ENCODE results near the gene ZBTB16. TPM values are rescaled to one million over a fixed set of nuclear protein-coding genes. Genes with fewer than 3 reads are reported as not detected.

Gene ZBTB16
- polyA plus RNA-seq, 1 experiment: not detected

DNA sequence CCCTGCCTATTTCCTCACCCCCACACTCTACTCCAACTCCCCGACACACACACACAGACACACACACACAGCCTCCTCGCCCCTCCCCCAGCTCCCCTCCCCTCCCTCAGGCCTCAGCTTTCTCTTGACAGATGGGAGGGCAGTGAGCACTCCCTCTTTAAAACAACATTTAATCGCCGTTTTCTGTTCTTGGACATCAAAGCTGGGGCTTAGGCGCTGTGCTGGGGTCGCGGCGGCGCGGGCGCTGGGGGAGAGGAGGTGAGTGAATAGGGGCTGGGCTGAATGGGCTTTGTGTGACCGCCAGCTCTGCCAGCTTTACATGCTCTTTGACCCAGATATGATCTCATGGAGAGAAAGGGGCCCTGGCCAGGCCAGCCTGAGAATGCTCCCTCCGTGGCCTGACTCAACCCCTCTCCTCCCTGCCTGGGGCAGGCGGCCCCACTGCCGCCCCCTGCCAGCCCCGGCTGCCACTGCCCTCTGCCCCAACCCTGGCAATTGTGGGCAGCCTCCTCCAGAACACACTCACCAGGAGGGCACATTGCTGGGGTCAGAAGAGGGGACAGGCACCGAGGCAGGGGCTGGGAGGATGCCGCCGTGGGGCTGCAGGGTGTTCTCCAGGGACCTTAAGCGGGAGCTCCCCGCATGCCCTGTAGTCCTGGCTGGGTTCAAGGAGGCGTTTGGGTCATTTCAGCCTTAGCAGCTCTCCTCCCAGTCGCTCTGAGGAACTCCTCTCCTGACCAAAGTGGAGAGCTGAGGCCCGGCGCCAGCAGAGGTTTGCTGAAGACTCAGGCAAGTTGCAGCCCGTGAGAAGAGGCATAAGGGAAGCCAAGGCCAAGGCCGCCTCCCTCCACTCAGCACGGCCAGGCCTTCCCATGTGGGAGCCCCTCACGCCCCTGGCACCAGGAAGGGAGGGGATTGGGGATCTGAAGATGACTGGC, 198.4 kb downstream of the ZBTB16 start:
- TF ChIP-seq, protein P1, sequence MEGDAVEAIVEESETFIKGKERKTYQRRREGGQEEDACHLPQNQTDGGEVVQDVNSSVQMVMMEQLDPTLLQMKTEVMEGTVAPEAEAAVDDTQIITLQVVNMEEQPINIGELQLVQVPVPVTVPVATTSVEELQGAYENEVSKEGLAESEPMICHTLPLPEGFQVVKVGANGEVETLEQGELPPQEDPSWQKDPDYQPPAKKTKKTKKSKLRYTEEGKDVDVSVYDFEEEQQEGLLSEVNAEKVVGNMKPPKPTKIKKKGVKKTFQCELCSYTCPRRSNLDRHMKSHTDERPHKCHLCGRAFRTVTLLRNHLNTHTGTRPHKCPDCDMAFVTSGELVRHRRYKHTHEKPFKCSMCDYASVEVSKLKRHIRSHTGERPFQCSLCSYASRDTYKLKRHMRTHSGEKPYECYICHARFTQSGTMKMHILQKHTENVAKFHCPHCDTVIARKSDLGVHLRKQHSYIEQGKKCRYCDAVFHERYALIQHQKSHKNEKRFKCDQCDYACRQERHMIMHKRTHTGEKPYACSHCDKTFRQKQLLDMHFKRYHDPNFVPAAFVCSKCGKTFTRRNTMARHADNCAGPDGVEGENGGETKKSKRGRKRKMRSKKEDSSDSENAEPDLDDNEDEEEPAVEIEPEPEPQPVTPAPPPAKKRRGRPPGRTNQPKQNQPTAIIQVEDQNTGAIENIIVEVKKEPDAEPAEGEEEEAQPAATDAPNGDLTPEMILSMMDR (IDR thresholded peaks at IDR 0.05; ENCODE audit: low read depth, low read length): no peak
- Histone ChIP-seq H3K27me3 (ENCODE audit: control insufficient read depth, insufficient read depth, low read length) (peaks cover 21% of the 10 kb centered on the region), H3K4me3 (ENCODE audit: low read depth, low read length) (no peak overlapping the region), H3K27ac (ENCODE audit: low read depth, low read length) (no peak overlapping the region), H3K9me3 (ENCODE audit: control insufficient read depth, insufficient read depth, low read length) (no peaks in the 10 kb centered on the region)
- DNase-seq (ENCODE audit: low read depth, low spot score): no peak
- CTCF ChIA-PET: interaction anchor here (0.6 to 11.3 kb wide), 8 partner anchors 11 to 452 kb away, joined by 3 to 205 read pairs (median 3); no protein-coding TSS in a partner anchor
- POLR2A ChIA-PET: no interaction called here

DNA sequence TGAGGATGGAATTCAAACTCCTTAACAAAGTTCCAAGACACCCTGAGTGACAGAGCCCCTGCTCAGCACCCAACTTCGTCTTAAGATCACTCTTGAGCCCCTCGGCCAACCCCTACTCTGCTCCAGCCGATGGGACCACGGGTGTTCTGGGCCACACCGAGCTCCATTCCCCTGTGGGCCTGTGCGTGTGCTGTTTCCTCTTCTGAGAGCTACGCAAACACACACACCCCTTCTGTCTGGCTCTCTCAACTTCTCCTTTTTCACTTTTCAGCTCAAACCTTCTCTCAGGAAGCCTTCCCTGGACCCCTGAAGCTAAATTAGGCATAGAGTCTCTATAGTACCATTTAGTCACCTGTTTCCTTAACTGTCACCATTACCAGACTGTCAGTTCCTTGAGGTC, 199.2 kb downstream of the ZBTB16 start:
- H3K9me3 ChIP-seq (ENCODE audit: control insufficient read depth, insufficient read depth, low read length): no peaks in the 10 kb centered on the region
- ChIA-PET POLR2A (no interaction called here), CTCF (interaction anchor here (0.6 to 11.3 kb wide), 8 partner anchors 9 to 452 kb away, joined by 3 to 205 read pairs (median 20); no protein-coding TSS in a partner anchor)
- no peak overlapping the region for H3K4me3 ChIP-seq (ENCODE audit: low read depth, low read length)
- DNase-seq (ENCODE audit: low read depth, low spot score): no peak
- H3K27ac ChIP-seq (ENCODE audit: low read depth, low read length): no peak overlapping the region
- TF ChIP-seq, protein P1 (IDR thresholded peaks at IDR 0.05; ENCODE audit: low read depth, low read length): no peak
- H3K27me3 ChIP-seq (ENCODE audit: control insufficient read depth, insufficient read depth, low read length): peaks cover 28% of the 10 kb centered on the region

DNA sequence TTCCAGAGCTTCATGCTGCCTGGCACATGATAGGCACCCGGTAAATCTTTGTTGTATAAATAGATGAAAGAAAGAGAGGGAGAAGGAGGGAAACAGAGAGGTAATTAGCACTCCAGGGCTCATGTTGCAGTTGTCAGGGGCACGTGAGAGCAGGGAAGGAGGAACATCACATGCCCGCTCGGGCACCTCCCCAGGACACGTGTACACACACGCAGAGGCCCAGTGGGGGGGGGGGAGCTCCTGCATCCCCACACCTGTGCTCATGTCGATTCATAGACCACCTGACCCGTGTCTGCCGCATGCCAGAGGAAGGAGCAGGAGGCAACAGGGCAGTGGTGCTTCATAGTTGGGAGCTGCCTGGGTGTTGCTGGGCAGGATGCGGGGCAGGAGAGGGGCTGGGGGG, 199.6 kb downstream of the ZBTB16 start:
- CTCF ChIA-PET: interaction anchor here (1.0 to 11.3 kb wide), 6 partner anchors 10 to 397 kb away, joined by 3 to 205 read pairs (median 104); no protein-coding TSS in a partner anchor
- Histone ChIP-seq H3K27ac (ENCODE audit: low read depth, low read length) (no peak overlapping the region), H3K27me3 (ENCODE audit: control insufficient read depth, insufficient read depth, low read length) (peaks cover 28% of the 10 kb centered on the region), H3K9me3 (ENCODE audit: control insufficient read depth, insufficient read depth, low read length) (no peaks in the 10 kb centered on the region), H3K4me3 (ENCODE audit: low read depth, low read length) (no peak overlapping the region)
- no peak for DNase-seq (ENCODE audit: low read depth, low spot score)
- POLR2A ChIA-PET: no interaction called here
- TF ChIP-seq, protein P1 (IDR thresholded peaks at IDR 0.05; ENCODE audit: low read depth, low read length): no peak

DNA sequence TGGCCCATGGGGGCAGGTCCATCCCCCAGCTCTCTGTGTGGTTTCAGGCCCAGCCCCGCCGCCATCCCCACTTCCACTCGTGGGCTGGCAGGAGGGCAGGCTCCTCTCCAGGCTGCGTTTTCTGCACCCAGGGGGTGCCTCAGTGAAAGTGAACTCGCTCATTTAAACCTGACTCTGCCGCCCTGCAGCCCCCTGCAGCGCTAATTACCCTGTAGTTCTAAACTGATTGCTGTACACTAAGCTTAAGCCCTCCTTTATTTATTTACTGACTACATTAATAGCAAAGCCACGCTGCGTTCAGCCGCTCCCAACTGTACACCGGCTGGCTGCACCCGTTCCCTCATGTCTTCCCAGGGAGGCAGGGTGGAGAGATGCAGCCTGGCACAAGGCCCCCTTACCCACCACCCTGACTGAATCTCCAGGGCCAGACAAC, 200.1 kb downstream of the ZBTB16 start:
- TF ChIP-seq, protein P1 (IDR thresholded peaks at IDR 0.05; ENCODE audit: low read depth, low read length): no peak
- peaks cover 32% of the 10 kb centered on the region for H3K27me3 ChIP-seq (ENCODE audit: control insufficient read depth, insufficient read depth, low read length)
- no peaks in the 10 kb centered on the region for H3K9me3 ChIP-seq (ENCODE audit: control insufficient read depth, insufficient read depth, low read length)
- no peak overlapping the region for H3K4me3 ChIP-seq (ENCODE audit: low read depth, low read length)
- DNase-seq (ENCODE audit: low read depth, low spot score): no peak
- POLR2A ChIA-PET: no interaction called here
- CTCF ChIA-PET: interaction anchor here (1.2 to 11.3 kb wide), 10 partner anchors 10 to 363 kb away, joined by 3 to 205 read pairs (median 22); no protein-coding TSS in a partner anchor
- no peak overlapping the region for H3K27ac ChIP-seq (ENCODE audit: low read depth, low read length)

DNA sequence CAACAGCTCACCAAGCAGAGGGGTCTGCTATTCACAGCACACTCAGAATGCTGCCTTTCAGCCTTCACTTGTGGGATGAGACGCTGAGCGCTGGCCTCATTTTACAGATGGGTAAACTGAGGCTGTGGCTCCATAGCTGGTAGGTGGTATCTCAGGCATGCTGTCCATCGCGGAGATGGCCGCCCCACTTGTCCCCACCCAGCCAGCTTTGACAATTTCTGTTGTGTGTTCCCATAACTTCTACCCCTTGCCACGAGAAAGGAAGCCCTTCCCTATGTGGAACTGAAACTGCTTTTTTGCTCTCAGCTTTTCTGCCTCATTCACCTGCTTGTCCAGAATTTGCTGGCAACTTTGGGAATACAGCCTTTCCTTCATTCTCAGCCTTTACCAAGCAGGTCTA, 200.6 kb downstream of the ZBTB16 start:
- Histone ChIP-seq H3K4me3 (ENCODE audit: low read depth, low read length) (no peak overlapping the region), H3K9me3 (ENCODE audit: control insufficient read depth, insufficient read depth, low read length) (no peaks in the 10 kb centered on the region), H3K27ac (ENCODE audit: low read depth, low read length) (no peak overlapping the region), H3K27me3 (ENCODE audit: control insufficient read depth, insufficient read depth, low read length) (peaks cover 36% of the 10 kb centered on the region)
- CTCF ChIA-PET: interaction anchor here (0.6 to 11.3 kb wide), 25 partner anchors 9 to 1981 kb away, joined by 3 to 205 read pairs (median 7); partner anchors contain the start of gene ZBTB16
- POLR2A ChIA-PET: no interaction called here
- TF ChIP-seq, protein P1 (IDR thresholded peaks at IDR 0.05; ENCODE audit: low read depth, low read length): no peak
- DNase-seq (ENCODE audit: low read depth, low spot score): no peak
